GM12801 (cell line): Measurements from ENCODE around the gene SYT6.

Source experiments
- CTCF ChIP-seq: IDR thresholded peaks from one replicate; pipeline ENCODE4 v1.5.1; 2011; ENCODE audit warnings: control low read depth; ENCODE audit not compliant: insufficient read length; ENCODE audit errors: extremely low read depth

SYT6 gene

GRCh38 chr1:114082304-114082630, 71.4 kb downstream of the SYT6 start:
- TF ChIP-seq CTCF = no peak

DNA sequence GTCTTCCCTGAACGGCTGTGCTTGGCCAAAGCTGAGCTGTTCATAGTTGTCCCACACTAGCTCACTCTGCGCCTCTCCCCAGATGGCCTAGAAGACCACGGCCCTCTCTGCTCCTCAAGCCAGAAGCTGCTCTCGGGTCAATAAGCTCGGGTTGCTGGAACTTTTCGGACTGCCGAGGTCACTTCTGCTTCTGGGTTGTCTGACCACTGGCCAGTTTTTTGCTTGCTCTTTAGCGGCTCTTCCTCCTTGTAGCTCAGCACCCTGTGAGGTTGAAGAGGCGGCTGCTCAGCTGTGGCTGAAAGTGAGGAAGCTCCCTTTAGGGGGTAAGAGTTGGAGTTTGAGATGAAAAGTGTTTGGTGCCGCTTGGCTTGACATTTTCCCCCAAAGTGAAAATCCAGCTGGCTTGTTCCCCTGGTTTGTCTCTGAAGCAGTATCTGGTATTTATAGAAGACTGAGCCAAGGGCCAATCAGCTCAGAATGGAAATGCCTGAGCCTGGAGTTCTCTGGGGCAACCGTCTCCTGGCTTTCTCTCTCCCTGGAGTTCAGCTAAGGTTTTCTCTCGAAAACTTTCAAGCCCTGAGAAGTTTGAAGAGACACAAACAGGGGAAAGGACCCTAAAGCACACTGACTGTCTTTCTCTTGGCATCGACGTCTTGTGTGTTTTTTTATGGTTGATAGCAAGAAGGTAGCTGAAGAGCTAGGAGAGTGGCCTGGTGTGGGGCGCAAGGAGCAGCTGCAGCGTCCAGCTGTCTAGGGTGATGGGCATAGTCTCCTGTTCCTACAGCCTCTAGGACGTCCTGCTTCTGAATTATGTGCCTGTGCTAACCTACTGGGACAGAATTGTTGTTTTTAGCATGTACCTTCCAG, 72.0 kb downstream of the SYT6 start:
- TF ChIP-seq CTCF = no peak

DNA sequence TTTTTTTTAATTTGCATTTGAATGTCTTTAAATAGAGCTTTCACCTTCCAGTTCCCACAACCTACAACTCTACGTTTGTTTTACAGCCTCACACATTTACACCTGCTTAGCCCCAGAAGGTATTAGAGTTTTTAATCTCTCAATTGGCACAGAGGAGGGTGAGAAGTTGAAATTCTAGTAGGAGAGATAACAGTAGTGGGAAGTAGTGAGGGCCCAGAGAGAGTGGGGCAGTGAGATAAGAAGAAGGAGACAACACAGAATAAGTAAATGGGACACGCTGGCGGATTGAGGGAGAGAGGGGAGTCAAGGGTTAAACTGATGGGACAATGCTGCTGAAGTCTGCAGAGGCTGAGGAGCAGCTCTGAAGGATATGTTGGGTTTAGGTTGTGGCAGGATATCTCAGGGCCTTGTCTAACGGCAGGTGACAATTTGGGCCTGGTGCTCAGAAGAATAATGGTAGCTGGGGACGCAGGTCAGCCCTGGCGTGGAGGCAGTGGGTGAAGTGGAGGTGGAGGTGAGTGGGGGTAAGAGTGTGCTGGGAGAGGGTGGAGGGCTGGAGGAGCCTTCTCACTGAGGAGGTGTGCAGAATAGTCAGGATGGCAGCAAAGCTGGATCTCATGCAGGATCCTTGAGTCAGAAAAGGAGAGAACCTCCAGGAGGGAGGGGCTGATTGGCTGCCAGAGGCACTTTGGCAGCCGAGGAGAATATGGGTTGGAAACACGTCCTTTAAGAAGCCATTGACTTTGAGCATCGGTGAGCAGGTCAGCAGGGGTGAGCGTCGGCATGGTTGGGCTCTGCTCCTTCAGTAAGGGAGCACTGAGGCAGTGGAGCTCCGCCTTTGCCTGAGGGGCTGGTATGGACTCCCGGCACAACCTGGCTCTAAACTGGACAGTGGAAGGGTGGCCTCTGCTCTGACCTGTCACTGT, 72.9 kb downstream of the SYT6 start:
- no peak for TF ChIP-seq CTCF

DNA sequence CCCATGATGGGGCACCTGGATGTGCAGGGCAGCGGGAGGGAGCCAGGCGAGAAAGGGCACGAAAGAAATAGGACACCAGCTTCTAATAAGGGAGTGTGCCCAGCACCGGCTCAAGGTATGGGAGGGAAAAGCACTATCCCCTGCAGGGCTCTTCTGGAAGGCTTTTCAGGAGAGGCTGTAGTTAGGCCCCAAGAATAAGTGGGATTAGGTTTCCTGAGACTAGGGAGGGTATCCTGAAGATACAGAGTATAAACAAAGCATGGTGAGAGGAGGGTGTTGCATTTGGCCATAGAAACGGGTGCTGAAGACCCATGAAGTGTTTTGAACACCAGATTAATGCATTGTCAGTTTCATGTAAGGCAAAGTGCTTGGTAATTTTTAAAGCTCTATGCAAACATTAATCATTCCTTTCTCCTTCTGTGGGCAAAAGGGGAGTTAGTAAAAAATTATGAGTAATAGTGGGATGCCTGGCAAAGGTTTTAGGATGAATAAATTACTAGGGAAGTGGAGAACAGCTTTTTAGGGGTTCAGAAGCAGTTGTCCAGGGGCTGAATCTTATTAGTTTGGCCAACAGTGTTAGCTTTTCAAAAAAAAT, 74.0 kb downstream of the SYT6 start:
- no peak for TF ChIP-seq CTCF

GRCh38 chr1:114078116-114078515, 75.6 kb downstream of the SYT6 start:
- TF ChIP-seq CTCF = no peak

DNA sequence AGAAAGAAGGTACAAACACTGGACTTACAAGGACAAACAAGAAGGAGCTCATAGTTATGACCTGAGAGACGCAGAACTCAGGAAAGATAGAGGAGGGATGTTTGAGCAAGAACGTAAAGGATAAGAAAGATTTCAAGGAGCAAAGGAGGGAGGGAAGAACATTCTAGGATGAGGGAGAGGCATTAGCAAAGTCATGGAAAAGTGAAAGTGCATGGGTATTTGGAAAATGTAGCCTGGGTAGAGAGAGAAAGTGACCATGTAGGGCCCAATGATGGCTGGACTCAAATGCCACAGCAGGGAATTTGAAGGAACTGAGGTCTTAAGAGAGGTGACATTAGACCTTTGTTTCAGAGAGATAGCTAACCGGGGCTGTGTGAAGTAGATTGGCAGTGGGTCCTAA, 76.5 kb downstream of the SYT6 start:
- TF ChIP-seq CTCF = no peak

GRCh38 chr1:114076308-114076707, 77.4 kb downstream of the SYT6 start:
- TF ChIP-seq CTCF = no peak
